Karpas-422 (cell line): ENCODE data around the gene NPIPA1. TPM values are rescaled to one million over a fixed set of nuclear protein-coding genes. Genes with fewer than 3 reads are reported as not detected.
"Not testable (repeated sequence)": the region's sequence is repeated elsewhere in the genome, so short reads cannot be mapped to it uniquely, and the experiment has no call there.

ENCODE experiments used
- DNase-seq: peaks from one replicate; pipeline ENCODE4 v3.0.0-alpha.2; 2015
- H2AFZ ChIP-seq: fragments of 200-600 bp; sonication (generic); 2 replicates; pipeline ENCODE4 v1.6.1; 2014; ENCODE audit warnings: antibody characterized with exemption, low read length, mixed read lengths
- H3K27ac ChIP-seq: fragments of 200-600 bp; sonication (generic); 2 replicates; pipeline ENCODE4 v1.5.1; 2014; ENCODE audit warnings: mild to moderate bottlenecking, low read length, moderate library complexity
- H3K27me3 ChIP-seq: fragments of 200-600 bp; sonication (generic); 2 replicates; pipeline ENCODE4 v1.6.1; 2014; ENCODE audit warnings: low read length, mixed read lengths
- H3K36me3 ChIP-seq: fragments of 200-600 bp; sonication (generic); 2 replicates; pipeline ENCODE4 v1.6.1; 2014; ENCODE audit warnings: low read length, mixed read lengths; ENCODE audit not compliant: insufficient read depth
- H3K4me1 ChIP-seq: fragments of 200-600 bp; sonication (generic); 2 replicates; pipeline ENCODE4 v1.6.1; 2014; ENCODE audit warnings: mild to moderate bottlenecking, low read length, mixed read lengths
- H3K4me2 ChIP-seq: fragments of 200-600 bp; sonication (generic); 2 replicates; pipeline ENCODE4 v1.6.1; 2014; ENCODE audit warnings: low read length, low read depth, mild to moderate bottlenecking; ENCODE audit not compliant: poor library complexity, severe bottlenecking
- H3K4me3 ChIP-seq: fragments of 200-600 bp; sonication (generic); 2 replicates; pipeline ENCODE4 v1.5.1; 2014; ENCODE audit warnings: mild to moderate bottlenecking, antibody characterized with exemption, low read length, mixed read lengths
- H3K79me2 ChIP-seq: fragments of 200-600 bp; sonication (generic); 2 replicates; pipeline ENCODE4 v1.6.1; 2014; ENCODE audit warnings: mild to moderate bottlenecking, low read length, mixed read lengths
- H3K9ac ChIP-seq: fragments of 200-600 bp; sonication (generic); 2 replicates; pipeline ENCODE4 v1.6.0; 2014; ENCODE audit warnings: low read length
- H3K9me2 ChIP-seq: fragments of 200-600 bp; sonication (generic), shearing (Covaris generic); replicated peaks from 2 replicates; pipeline ENCODE4 v1.6.0; 2014; ENCODE audit warnings: mild to moderate bottlenecking, low read length, moderate library complexity; ENCODE audit not compliant: insufficient read depth
- H3K9me3 ChIP-seq: fragments of 300-700, 200-600 bp; sonication (generic); 2 replicates; pipeline ENCODE4 v1.6.1; 2014; ENCODE audit warnings: low read length, mixed read lengths
- H4K20me1 ChIP-seq: fragments of 200-600 bp; sonication (generic); 2 replicates; pipeline ENCODE4 v1.6.1; 2014; ENCODE audit warnings: mild to moderate bottlenecking, antibody characterized with exemption, low read length, low read depth; ENCODE audit not compliant: insufficient read depth
- total RNA-seq: library from RNA; depleted of rRNA; stranded (reverse); fragments of >200 nt; shearing (Covaris generic); gene quantifications from 2 replicates; pipeline ENCODE4 v1.2.3, GENCODE V29; 2014; ENCODE audit warnings: low replicate concordance

The NPIPA1 gene
- total RNA-seq, 1 experiment from 2014 or later, result 74.1 TPM

DNA sequence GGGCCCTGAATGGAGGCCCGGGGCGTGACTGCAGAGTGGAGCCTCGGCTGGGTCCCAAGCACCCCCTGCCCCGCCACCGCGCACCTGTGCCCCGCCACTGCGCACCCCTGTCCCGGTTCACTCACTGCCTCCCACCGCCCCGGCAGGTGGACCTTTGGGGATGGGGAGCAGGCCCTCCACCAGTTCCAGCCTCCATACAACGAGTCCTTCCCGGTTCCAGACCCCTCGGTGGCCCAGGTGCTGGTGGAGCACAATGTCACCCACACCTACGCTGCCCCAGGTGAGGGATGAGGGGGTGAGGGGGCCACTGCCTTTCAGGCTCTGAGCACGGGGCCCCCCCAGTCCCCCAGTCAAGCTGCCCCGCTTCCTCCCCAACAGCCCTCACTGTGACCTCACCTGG, 12.9 kb upstream of the NPIPA1 start:
- H3K36me3 ChIP-seq, H3K9me3 ChIP-seq, H3K27ac ChIP-seq, H3K27me3 ChIP-seq, H3K4me1 ChIP-seq, DNase-seq, H3K4me3 ChIP-seq, H3K79me2 ChIP-seq, H3K4me2 ChIP-seq, H3K9ac ChIP-seq, H4K20me1 ChIP-seq, H3K9me2 ChIP-seq, H2AFZ ChIP-seq: not testable (repeated sequence)

- not testable (repeated sequence) for H3K9me3 ChIP-seq, H3K27me3 ChIP-seq, DNase-seq, H3K79me2 ChIP-seq, H4K20me1 ChIP-seq, H3K9ac ChIP-seq, H3K4me2 ChIP-seq, H2AFZ ChIP-seq, H3K27ac ChIP-seq, H3K4me1 ChIP-seq, H3K4me3 ChIP-seq, H3K36me3 ChIP-seq, H3K9me2 ChIP-seq
These were observed 12.3 kb upstream of the NPIPA1 start for GRCh38 chr16:14924982-14925381.

GRCh38 chr16:14928064-14928714, 9.1 kb upstream of the NPIPA1 start:
- H3K9me2 ChIP-seq, H4K20me1 ChIP-seq, H3K36me3 ChIP-seq, H3K4me3 ChIP-seq, H2AFZ ChIP-seq, H3K79me2 ChIP-seq, H3K4me2 ChIP-seq, H3K27ac ChIP-seq, H3K4me1 ChIP-seq, H3K27me3 ChIP-seq, H3K9ac ChIP-seq, H3K9me3 ChIP-seq: not testable (repeated sequence)
- DNase-seq, result peak; percentile 45

DNA sequence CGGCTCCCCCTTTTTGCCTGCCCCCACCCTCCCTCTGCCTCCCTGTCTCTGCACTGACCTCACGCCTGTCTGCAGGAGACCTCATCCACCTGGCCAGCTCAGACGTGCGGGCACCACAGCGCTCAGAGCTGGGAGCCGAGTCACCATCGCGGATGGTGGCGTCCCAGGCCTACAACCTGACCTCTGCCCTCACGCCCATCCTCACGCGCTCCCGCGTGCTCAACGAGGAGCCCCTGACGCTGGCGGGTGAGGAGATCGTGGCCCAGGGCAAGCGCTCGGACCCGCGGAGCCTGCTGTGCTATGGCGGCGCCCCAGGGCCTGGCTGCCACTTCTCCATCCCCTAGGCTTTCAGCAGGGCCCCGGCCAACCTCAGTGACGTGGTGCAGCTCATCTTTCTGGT, 8.1 kb upstream of the NPIPA1 start:
- not testable (repeated sequence) for H3K9me2 ChIP-seq, H3K9ac ChIP-seq, H3K4me2 ChIP-seq, H3K36me3 ChIP-seq, H3K4me3 ChIP-seq, H3K4me1 ChIP-seq, H3K27ac ChIP-seq, H3K79me2 ChIP-seq, H2AFZ ChIP-seq, DNase-seq, H4K20me1 ChIP-seq, H3K9me3 ChIP-seq, H3K27me3 ChIP-seq

GRCh38 chr16:14930246-14930645, 7.0 kb upstream of the NPIPA1 start:
- not testable (repeated sequence) for H3K4me1 ChIP-seq, H3K27ac ChIP-seq, H3K9me2 ChIP-seq, H3K27me3 ChIP-seq, DNase-seq, H3K4me3 ChIP-seq, H2AFZ ChIP-seq, H3K36me3 ChIP-seq, H3K9me3 ChIP-seq, H3K4me2 ChIP-seq, H4K20me1 ChIP-seq, H3K9ac ChIP-seq, H3K79me2 ChIP-seq

DNA sequence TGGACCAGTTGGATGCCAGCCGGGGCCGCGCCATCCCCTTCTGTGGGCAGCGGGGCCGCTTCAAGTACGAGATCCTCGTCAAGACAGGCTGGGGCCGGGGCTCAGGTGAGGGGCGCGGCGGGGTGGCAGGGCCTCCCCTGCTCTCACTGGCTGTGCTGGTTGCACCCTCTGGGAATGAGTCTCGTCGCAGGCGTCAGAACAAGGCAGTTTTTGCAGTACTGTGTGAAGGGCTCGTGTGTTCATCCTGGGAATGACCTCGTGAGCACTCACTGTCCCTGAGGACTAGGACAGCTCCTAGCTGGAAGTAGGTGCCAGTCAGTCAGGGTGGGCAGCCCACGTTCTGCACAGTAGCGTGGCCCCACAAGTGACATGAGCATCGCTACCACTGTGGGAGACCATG, 6.3 kb upstream of the NPIPA1 start:
- peak; percentile 22 for DNase-seq
- not testable (repeated sequence) for H3K27me3 ChIP-seq, H3K36me3 ChIP-seq, H3K4me2 ChIP-seq, H3K4me3 ChIP-seq, H3K9me2 ChIP-seq, H2AFZ ChIP-seq, H4K20me1 ChIP-seq, H3K79me2 ChIP-seq, H3K9me3 ChIP-seq, H3K27ac ChIP-seq, H3K9ac ChIP-seq, H3K4me1 ChIP-seq

DNA sequence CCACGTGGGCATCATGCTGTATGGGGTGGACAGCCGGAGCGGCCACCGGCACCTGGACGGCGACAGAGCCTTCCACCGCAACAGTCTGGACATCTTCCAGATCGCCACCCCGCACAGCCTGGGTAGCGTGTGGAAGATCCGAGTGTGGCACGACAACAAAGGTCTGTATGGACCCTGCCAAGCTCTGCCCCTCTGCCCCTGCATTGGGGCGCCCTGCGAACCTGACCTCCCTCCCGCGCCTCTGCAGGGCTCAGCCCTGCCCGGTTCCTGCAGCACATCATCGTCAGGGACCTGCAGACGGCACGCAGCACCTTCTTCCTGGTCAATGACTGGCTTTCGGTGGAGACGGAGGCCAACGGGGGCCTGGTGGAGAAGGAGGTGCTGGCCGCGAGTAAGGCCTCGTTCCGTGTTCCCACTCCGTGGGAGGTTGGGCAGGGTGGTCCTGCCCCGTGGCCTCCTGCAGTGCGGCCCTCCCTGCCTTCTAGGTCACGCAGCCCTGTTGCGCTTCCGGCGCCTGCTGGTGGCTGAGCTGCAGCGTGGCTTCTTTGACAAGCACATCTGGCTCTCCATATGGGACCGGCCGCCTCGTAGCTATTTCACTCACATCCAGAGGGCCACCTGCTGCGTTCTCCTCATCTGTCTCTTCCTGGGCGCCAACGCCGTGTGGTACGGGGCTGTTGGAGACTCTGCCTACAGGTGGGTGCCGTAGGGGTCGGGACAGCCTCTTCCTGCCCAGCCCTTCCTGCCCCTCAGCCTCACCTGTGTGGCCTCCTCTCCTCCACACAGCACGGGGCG, 4.5 kb upstream of the NPIPA1 start:
- not testable (repeated sequence) for H3K79me2 ChIP-seq, H3K9me3 ChIP-seq, H3K9me2 ChIP-seq, DNase-seq, H4K20me1 ChIP-seq, H3K9ac ChIP-seq, H2AFZ ChIP-seq, H3K4me3 ChIP-seq, H3K27ac ChIP-seq, H3K27me3 ChIP-seq, H3K4me1 ChIP-seq, H3K36me3 ChIP-seq, H3K4me2 ChIP-seq

- H3K9me2 ChIP-seq, H3K79me2 ChIP-seq, H3K9ac ChIP-seq, H3K4me3 ChIP-seq, H3K9me3 ChIP-seq, H3K4me2 ChIP-seq, H2AFZ ChIP-seq, H3K27me3 ChIP-seq, DNase-seq, H3K36me3 ChIP-seq, H3K4me1 ChIP-seq, H3K27ac ChIP-seq, H4K20me1 ChIP-seq: not testable (repeated sequence)
These were observed 751 bp downstream of the NPIPA1 start for GRCh38 chr16:14937994-14938393.
